Measurements from ENCODE around the gene NUP42. TPM values are rescaled to one million over a fixed set of nuclear protein-coding genes. Genes with fewer than 3 reads are reported as not detected.

Gene NUP42
- total and polyA plus RNA-seq, 2 donors (not counting 3 experiments of a cell fraction or from before 2014, with no cell fraction given): 31.5 to 38.6 TPM

DNA sequence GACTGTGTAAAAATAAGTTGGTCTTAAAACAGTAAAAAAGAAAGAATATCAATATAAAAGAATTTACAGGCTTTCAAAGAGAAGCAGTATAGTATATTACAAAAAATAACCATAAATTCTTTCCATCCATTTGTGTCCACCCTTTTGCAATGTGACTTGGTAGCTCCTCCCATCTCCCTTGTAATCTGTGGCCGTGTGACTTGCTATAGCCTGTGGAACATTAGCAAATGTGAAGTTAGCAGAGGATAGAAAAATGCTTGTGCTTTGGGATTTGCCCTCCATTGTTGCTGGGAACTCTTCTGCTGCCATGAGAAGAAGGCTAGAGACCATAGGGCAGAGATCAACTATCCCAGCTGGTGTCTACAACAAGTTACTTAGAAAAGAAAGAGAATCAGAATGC lies 46.1 kb upstream of the NUP42 start:
- intact Hi-C loops (cut with micrococcal nuclease): no loop called here
- FAIRE-seq: no peak
- dilution Hi-C loops (cut with MboI; ENCODE audit: extremely low pct_ligation_motif_present, low sequenced_read_pairs): no loop called here
- Histone ChIP-seq H3K4me2 (ENCODE audit: insufficient read depth, low read length) (no peak overlapping the region), H3K36me3 (ENCODE audit: control insufficient read depth in 2 of 2, extremely low read depth in 1 of 2, insufficient read depth in 2 of 2, low read length in 2 of 2) (no peaks in the 10 kb centered on the region), H3K9me3 (replicated peaks; ENCODE audit: control insufficient read depth, insufficient read depth, low read length) (no peaks in the 10 kb centered on the region), H3K9ac (replicated peaks; ENCODE audit: extremely low read depth, insufficient read depth, low read length) (no peak overlapping the region), H3K27me3 (ENCODE audit: control insufficient read depth in 2 of 2, insufficient read depth in 2 of 2, low read length in 2 of 2) (no peaks in the 10 kb centered on the region), H3K79me2 (ENCODE audit: control insufficient read depth, insufficient read depth, low read length) (no peaks in the 10 kb centered on the region), H3K27ac (ENCODE audit: insufficient read depth, low read depth, low read length) (no peak overlapping the region), H2AFZ (ENCODE audit: low read depth, low read length) (no peak overlapping the region), H4K20me1 (replicated peaks; ENCODE audit: control insufficient read depth, extremely low read depth, insufficient read depth, low read length) (no peaks in the 10 kb centered on the region), H3K4me1 (ENCODE audit: control insufficient read depth, extremely low read depth, insufficient read depth, low read length) (no peaks in the 10 kb centered on the region), H3K9me1 (replicated peaks; ENCODE audit: control insufficient read depth, extremely low read depth, insufficient read depth, low read length) (no peaks in the 10 kb centered on the region), H3K4me3 (replicated peaks in 1 of 3; ENCODE audit: insufficient read depth in 1 of 3, low read depth in 1 of 3, low read length in 3 of 3) (no peak overlapping the region)
- TF ChIP-seq JUN (IDR thresholded peaks at IDR 0.05; ENCODE audit: borderline replicate concordance, insufficient read depth, insufficient read length, low read depth): no peak
- TF ChIP-seq, protein P1, sequence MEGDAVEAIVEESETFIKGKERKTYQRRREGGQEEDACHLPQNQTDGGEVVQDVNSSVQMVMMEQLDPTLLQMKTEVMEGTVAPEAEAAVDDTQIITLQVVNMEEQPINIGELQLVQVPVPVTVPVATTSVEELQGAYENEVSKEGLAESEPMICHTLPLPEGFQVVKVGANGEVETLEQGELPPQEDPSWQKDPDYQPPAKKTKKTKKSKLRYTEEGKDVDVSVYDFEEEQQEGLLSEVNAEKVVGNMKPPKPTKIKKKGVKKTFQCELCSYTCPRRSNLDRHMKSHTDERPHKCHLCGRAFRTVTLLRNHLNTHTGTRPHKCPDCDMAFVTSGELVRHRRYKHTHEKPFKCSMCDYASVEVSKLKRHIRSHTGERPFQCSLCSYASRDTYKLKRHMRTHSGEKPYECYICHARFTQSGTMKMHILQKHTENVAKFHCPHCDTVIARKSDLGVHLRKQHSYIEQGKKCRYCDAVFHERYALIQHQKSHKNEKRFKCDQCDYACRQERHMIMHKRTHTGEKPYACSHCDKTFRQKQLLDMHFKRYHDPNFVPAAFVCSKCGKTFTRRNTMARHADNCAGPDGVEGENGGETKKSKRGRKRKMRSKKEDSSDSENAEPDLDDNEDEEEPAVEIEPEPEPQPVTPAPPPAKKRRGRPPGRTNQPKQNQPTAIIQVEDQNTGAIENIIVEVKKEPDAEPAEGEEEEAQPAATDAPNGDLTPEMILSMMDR (IDR thresholded peaks at IDR 0.05; ENCODE audit: extremely low read depth in 1 of 2, insufficient read depth in 1 of 2, low read depth in 1 of 2, low read length in 2 of 2): no peak
- no peak for TF ChIP-seq POLR2AphosphoS5 (IDR thresholded peaks at IDR 0.05; ENCODE audit: insufficient read depth, low read depth, low read length)
- TF ChIP-seq MAX (IDR thresholded peaks at IDR 0.05; ENCODE audit: insufficient read depth, insufficient read length): no peak
- no peak for TF ChIP-seq MYC (IDR thresholded peaks at IDR 0.05; ENCODE audit: low read depth, low read length)
- BruUV-seq (replicated peaks): no TSS peak
- ChIA-PET CTCF (interaction anchor here (0.9 to 2.6 kb wide), 3 partner anchors 10 to 49 kb away, joined by 3 to 7 read pairs (median 4); no protein-coding TSS in a partner anchor), POLR2A (no interaction called here)
- DNase-seq (ENCODE audit: low read depth, low spot score): no peak

DNA sequence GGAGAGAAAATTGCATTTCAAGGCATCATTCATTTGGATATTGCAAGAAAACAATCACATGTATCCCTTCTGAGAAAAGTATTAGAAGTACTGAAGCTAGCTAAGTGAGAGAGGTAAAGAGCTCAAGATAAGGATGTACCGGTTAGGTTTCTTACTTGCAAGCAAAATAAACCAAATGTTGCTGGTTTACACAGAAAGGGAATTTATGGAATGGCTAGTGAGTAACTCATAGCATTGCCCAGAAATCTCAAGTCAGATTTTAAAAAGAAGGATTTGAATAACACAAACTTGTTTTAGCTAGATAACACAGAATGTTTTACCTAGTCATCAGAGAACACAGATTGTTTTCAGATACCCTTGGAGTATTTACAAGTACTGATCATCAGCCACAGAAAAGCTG lies 45.6 kb upstream of the NUP42 start:
- H3K36me3 ChIP-seq (ENCODE audit: control insufficient read depth in 2 of 2, extremely low read depth in 1 of 2, insufficient read depth in 2 of 2, low read length in 2 of 2): peaks cover 0 to 2% of the 10 kb centered on the region in 2 experiments
- FAIRE-seq (no peak), DNase-seq (ENCODE audit: low read depth, low spot score) (no peak)
- BruUV-seq (replicated peaks): no TSS peak
- H2AFZ ChIP-seq (ENCODE audit: low read depth, low read length): no peak overlapping the region
- no peaks in the 10 kb centered on the region for H3K79me2 ChIP-seq (ENCODE audit: control insufficient read depth, insufficient read depth, low read length)
- dilution Hi-C loops (cut with MboI; ENCODE audit: extremely low pct_ligation_motif_present, low sequenced_read_pairs): no loop called here
- TF ChIP-seq MYC (IDR thresholded peaks at IDR 0.05; ENCODE audit: low read depth, low read length) (no peak), POLR2A (IDR thresholded peaks at IDR 0.05; ENCODE audit: low read depth, low read length) (no peak), EZH2 (IDR thresholded peaks at IDR 0.05; ENCODE audit: borderline replicate concordance, low read depth, low read length, severe bottlenecking) (no peak), GATA2 (IDR thresholded peaks at IDR 0.05; ENCODE audit: insufficient read depth, insufficient read length, low read depth, low read length) (no peak), POLR2AphosphoS5 (IDR thresholded peaks at IDR 0.05; ENCODE audit: insufficient read depth, low read depth, low read length) (no peak), MAX (IDR thresholded peaks at IDR 0.05; ENCODE audit: insufficient read depth, insufficient read length) (no peak)
- H3K27ac ChIP-seq (ENCODE audit: insufficient read depth, low read depth, low read length): no peak overlapping the region
- ChIA-PET POLR2A (no interaction called here), CTCF (interaction anchor here (0.9 to 2.6 kb wide), 6 partner anchors 9 to 50 kb away, joined by 3 to 7 read pairs (median 3); no protein-coding TSS in a partner anchor)
- H3K4me2 ChIP-seq (ENCODE audit: insufficient read depth, low read length): no peak overlapping the region
- H4K20me1 ChIP-seq (replicated peaks; ENCODE audit: control insufficient read depth, extremely low read depth, insufficient read depth, low read length): no peaks in the 10 kb centered on the region
- no peaks in the 10 kb centered on the region for H3K27me3 ChIP-seq (ENCODE audit: control insufficient read depth in 2 of 2, insufficient read depth in 2 of 2, low read length in 2 of 2)
- no peaks in the 10 kb centered on the region for H3K4me1 ChIP-seq (ENCODE audit: control insufficient read depth, extremely low read depth, insufficient read depth, low read length)
- H3K4me3 ChIP-seq (replicated peaks in 1 of 3; ENCODE audit: insufficient read depth in 1 of 3, low read depth in 1 of 3, low read length in 3 of 3): no peak overlapping the region
- H3K9me1 ChIP-seq (replicated peaks; ENCODE audit: control insufficient read depth, extremely low read depth, insufficient read depth, low read length): no peaks in the 10 kb centered on the region
- no peak overlapping the region for H3K9ac ChIP-seq (replicated peaks; ENCODE audit: extremely low read depth, insufficient read depth, low read length)
- intact Hi-C loops (cut with micrococcal nuclease): no loop called here
- no peaks in the 10 kb centered on the region for H3K9me3 ChIP-seq (replicated peaks; ENCODE audit: control insufficient read depth, insufficient read depth, low read length)

All from endothelial cell of umbilical vein (primary cell).